OCI-LY3 (cell line): ENCODE measurements around the gene XRCC3.

Source experiments
- H2AFZ ChIP-seq: fragments of 200-600, 300-600 bp; shearing (Covaris generic); 2 replicates; pipeline ENCODE4 v1.6.0; 2014; ENCODE audit warnings: antibody characterized with exemption, low read depth, low read length
- H3K27ac ChIP-seq: fragments of 200-600, 300-600 bp; sonication (generic); 2 replicates; pipeline ENCODE4 v1.5.1; 2014; ENCODE audit warnings: mild to moderate bottlenecking, low read length, moderate library complexity, mixed read lengths
- H3K27me3 ChIP-seq: fragments of 200-600, 300-600 bp; sonication (generic); 2 replicates; pipeline ENCODE4 v1.6.1; 2014; ENCODE audit warnings: low read depth, low read length, mixed read lengths
- H3K36me3 ChIP-seq: fragments of 200-600, 300-600 bp; sonication (generic); replicated peaks from 2 replicates; pipeline ENCODE3; 2014; ENCODE audit warnings: low read depth, low read length, mixed read lengths
- H3K4me1 ChIP-seq: fragments of 300-600, 200-600 bp; sonication (generic); 2 replicates; pipeline ENCODE4 v1.6.1; 2014; ENCODE audit warnings: low read length, mixed read lengths
- H3K4me2 ChIP-seq: fragments of 200-600, 300-600 bp; sonication (generic); 2 replicates; pipeline ENCODE4 v1.6.1; 2014; ENCODE audit warnings: low read length, mixed read lengths
- H3K4me3 ChIP-seq: fragments of 300-600, 200-600 bp; sonication (generic); 2 replicates; pipeline ENCODE4 v1.5.1; 2014; ENCODE audit warnings: antibody characterized with exemption, mild to moderate bottlenecking, low read length, moderate library complexity
- H3K79me2 ChIP-seq: fragments of 300-600, 200-600 bp; shearing (Covaris generic); 2 replicates; pipeline ENCODE4 v1.6.1; 2014; ENCODE audit warnings: mild to moderate bottlenecking, low read length, mixed read lengths
- H3K9ac ChIP-seq: fragments of 300-600, 200-600 bp; shearing (Covaris generic); 2 replicates; pipeline ENCODE4 v1.6.0; 2014; ENCODE audit warnings: mild to moderate bottlenecking, low read length, moderate library complexity
- H3K9me3 ChIP-seq: fragments of 200-600, 300-600 bp; shearing (Covaris generic); 2 replicates; pipeline ENCODE4 v1.6.1; 2014; ENCODE audit warnings: low read length, mixed read lengths; ENCODE audit not compliant: insufficient read depth
- H4K20me1 ChIP-seq: fragments of 200-600, 300-600 bp; sonication (generic); 2 replicates; pipeline ENCODE4 v1.6.1; 2016; ENCODE audit warnings: low read length, mixed read lengths; ENCODE audit not compliant: insufficient read depth
- EZH2phosphoT487 ChIP-seq: fragments of 200-600 bp; shearing (Covaris generic); IDR thresholded peaks from 2 replicates; pipeline ENCODE4 v1.6.1; 2018; ENCODE audit warnings: antibody characterized with exemption, mixed run types, low read depth
- TF ChIP-seq, protein P1 (sequence below): fragments of 200-600, 300-600 bp; sonication (generic); IDR thresholded peaks from 2 replicates; pipeline ENCODE4 v1.5.1; 2014; ENCODE audit warnings: antibody characterized with exemption, low read length, low read depth

The XRCC3 gene

DNA sequence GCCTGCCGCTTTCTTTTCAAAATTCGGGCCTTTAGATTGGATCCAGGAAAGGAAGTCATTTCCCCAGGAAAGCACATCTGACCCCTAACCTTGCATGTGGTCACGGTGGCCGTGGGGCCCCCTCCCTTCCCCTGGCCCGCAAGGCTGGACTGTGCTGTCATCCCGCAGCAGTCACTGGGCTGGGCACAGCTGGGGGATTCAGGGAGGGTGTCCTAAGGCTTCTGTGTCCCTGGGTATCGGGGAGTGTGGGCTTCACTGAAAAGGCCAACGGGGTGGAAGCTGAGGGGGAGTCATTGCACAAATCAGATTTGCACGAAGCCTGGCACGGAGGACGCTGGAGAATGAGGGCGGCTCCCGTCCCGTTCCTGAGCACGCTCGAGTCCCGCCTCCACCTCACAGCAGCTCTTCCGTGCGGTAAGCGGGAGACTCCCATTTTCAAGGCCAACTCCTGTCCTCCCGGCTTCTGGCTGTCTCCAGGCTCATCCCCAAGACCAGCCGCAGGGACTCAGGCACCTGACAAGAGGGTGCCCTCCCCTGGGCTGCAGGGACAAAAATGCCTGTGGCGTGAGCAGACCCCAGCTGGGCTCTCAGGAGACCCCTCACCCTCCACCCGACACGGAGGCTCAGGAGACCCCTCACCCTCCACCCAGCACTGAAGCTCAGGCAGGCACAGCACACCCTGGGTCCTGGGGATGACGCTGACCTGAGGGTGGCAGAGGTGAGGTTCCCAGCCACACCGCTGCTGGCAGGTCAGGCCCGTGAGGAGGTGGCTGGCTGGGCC, 9.6 kb downstream of the XRCC3 start:
- peaks cover 64% of the 10 kb centered on the region for H3K36me3 ChIP-seq
- no peak overlapping the region for H3K27ac ChIP-seq

DNA sequence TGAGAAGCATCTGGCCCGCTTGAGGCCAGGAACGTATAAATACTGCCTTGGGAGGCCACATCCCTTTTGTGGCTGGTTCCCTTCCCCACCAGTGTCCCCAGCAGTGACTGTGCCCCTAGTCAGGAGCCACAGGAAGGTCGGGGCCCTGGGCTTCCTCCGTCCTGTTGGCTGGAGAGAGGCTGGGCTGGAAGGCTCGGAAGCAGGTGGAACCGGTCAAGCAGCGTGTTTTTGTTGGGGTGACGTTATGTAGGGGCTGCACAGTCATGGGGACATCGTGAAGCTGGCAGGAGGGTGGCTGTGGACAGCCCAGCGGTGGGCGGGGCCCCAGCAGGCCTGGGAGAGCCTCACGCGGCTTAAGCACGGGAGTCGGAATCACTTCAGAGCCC, 10.1 kb downstream of the XRCC3 start:
- peaks cover 63% of the 10 kb centered on the region for H3K36me3 ChIP-seq

More for the DNA sequence above, 9.6 kb downstream of the XRCC3 start:
- no peaks in the 10 kb centered on the region for H3K27me3 ChIP-seq
- no peaks in the 10 kb centered on the region for H3K9me3 ChIP-seq
- H3K4me3 ChIP-seq: no peak overlapping the region
- no peaks in the 10 kb centered on the region; the same call in 1 of the 2 replicates for H3K79me2 ChIP-seq
- H2AFZ ChIP-seq: no peak overlapping the region
- TF ChIP-seq EZH2phosphoT487: no peak
- TF ChIP-seq, protein P1, sequence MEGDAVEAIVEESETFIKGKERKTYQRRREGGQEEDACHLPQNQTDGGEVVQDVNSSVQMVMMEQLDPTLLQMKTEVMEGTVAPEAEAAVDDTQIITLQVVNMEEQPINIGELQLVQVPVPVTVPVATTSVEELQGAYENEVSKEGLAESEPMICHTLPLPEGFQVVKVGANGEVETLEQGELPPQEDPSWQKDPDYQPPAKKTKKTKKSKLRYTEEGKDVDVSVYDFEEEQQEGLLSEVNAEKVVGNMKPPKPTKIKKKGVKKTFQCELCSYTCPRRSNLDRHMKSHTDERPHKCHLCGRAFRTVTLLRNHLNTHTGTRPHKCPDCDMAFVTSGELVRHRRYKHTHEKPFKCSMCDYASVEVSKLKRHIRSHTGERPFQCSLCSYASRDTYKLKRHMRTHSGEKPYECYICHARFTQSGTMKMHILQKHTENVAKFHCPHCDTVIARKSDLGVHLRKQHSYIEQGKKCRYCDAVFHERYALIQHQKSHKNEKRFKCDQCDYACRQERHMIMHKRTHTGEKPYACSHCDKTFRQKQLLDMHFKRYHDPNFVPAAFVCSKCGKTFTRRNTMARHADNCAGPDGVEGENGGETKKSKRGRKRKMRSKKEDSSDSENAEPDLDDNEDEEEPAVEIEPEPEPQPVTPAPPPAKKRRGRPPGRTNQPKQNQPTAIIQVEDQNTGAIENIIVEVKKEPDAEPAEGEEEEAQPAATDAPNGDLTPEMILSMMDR: no peak
- H4K20me1 ChIP-seq: peaks cover 7% of the 10 kb centered on the region
- no peak overlapping the region for H3K4me2 ChIP-seq
- H3K4me1 ChIP-seq: peaks cover 14% of the 10 kb centered on the region
- no peak overlapping the region for H3K9ac ChIP-seq

DNA sequence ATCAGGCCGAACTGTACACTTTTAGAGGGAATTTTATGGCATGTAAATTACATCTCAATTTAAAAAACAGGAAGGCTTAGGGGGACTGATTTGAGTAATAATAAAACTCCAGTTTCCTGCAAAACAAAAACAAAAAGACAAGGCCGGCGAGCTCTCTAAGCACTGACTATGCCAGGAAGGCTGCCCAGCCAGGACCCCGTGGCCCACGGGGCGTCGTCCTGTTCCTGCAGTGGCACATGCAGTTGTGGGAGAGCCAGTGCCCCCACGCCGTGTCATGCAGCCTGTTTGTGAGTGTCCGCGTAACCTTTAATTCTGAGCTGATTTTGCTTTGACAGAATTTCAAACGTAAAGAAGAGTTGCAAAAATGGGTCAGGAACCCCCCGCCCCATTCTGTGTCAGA, 10.5 kb downstream of the XRCC3 start:
- TF ChIP-seq EZH2phosphoT487: no peak
- TF ChIP-seq, protein P1: no peak
- no peak overlapping the region for H3K4me3 ChIP-seq
- no peaks in the 10 kb centered on the region for H3K27me3 ChIP-seq
- H3K4me2 ChIP-seq: no peak overlapping the region
- H2AFZ ChIP-seq: no peak overlapping the region
- peaks cover 61% of the 10 kb centered on the region for H3K36me3 ChIP-seq
- no peaks in the 10 kb centered on the region for H3K9me3 ChIP-seq
- no peak overlapping the region for H3K9ac ChIP-seq
- H3K4me1 ChIP-seq: peaks cover 14% of the 10 kb centered on the region
- H4K20me1 ChIP-seq: peaks cover 7% of the 10 kb centered on the region
- no peak overlapping the region for H3K27ac ChIP-seq
- no peaks in the 10 kb centered on the region; the same call in 1 of the 2 replicates for H3K79me2 ChIP-seq

More for the DNA sequence above, 10.1 kb downstream of the XRCC3 start:
- no peaks in the 10 kb centered on the region for H3K9me3 ChIP-seq
- H3K27ac ChIP-seq: no peak overlapping the region
- no peak for TF ChIP-seq EZH2phosphoT487
- TF ChIP-seq, protein P1: no peak
- peaks cover 14% of the 10 kb centered on the region for H3K4me1 ChIP-seq
- H2AFZ ChIP-seq: no peak overlapping the region
- H3K4me2 ChIP-seq: no peak overlapping the region
- H3K9ac ChIP-seq: no peak overlapping the region
- no peaks in the 10 kb centered on the region for H3K27me3 ChIP-seq
- H4K20me1 ChIP-seq: peaks cover 7% of the 10 kb centered on the region
- no peak overlapping the region for H3K4me3 ChIP-seq
- H3K79me2 ChIP-seq: no peaks in the 10 kb centered on the region; the same call in 1 of the 2 replicates

DNA sequence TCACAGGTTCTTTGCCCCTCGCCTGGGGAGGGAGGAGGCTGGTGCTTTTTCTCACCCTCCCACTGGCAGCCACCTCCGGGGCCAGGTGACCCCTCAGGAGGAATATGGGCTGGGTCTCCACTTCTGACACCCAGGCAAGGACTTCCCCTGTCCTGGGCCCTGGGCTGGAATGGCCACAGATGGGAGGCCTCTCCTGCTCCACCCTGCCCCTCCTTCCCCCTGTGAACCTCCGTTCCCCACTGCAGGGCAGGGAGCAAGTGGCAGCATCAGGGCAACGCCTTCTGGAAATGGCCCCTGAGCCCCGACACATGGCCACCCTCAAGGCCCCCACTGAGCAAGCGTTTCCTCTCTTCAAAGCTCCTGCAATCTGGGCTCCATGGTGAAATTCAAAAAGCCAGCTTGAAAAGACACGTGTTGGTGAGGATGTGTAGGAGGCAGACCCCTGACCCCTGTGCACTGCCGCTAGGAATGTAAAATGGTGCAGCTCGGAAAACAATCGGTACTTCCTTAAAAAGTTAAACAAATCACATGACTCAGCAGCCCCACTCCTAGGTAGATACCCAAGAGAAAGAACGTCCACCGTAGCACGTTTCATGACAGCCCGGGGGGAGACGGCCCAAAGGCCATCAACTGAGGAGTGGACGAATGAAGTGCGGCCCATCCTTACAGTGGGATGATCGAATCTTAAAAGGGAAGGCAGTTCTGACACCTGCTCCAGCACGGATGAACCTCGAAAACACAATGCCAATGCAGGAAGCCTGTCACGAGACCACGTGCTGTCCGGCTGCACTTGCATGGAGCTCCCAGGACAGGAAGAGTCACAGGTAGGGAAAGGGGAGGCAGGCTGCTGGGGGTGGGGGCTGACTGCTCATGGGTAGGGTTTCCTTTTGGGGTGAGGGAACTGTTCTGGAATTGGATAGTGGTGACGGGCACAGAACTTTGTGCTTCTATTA, 11.5 kb downstream of the XRCC3 start:
- H3K4me1 ChIP-seq: peaks cover 21% of the 10 kb centered on the region

More for the DNA sequence above, 11.5 kb downstream of the XRCC3 start:
- no peaks in the 10 kb centered on the region for H3K9me3 ChIP-seq
- no peak overlapping the region for H3K27ac ChIP-seq
- no peak overlapping the region for H3K4me2 ChIP-seq
- peaks cover 59% of the 10 kb centered on the region for H3K36me3 ChIP-seq
- H3K27me3 ChIP-seq: no peaks in the 10 kb centered on the region
- no peak overlapping the region for H3K4me3 ChIP-seq
- TF ChIP-seq, protein P1: no peak
- TF ChIP-seq EZH2phosphoT487: no peak
- H3K9ac ChIP-seq: no peak overlapping the region
- H4K20me1 ChIP-seq: peaks cover 15% of the 10 kb centered on the region
- H3K79me2 ChIP-seq: no peaks in the 10 kb centered on the region; the same call in 1 of the 2 replicates
- no peak overlapping the region for H2AFZ ChIP-seq
